ENCODE measurements around the gene CLIC1.

GRCh38 chr6:31778193-31778592 lies 41.9 kb upstream of the CLIC1 start:
- TF ChIP-seq CTCF (IDR thresholded peaks at IDR 0.05) (no peak), POLR2A (IDR thresholded peaks at IDR 0.05) (no peak)

Measured in testis (tissue), 2 donors.